Mesenchymal stem cell (in vitro differentiated cells and primary cell): ENCODE results near the gene EFHC1.

Experiments
- DNase-seq: peaks from one replicate; pipeline ENCODE4 v3.0.0-alpha.2; 2013
- H2AFZ ChIP-seq: one replicate; pipeline ENCODE4 v1.6.1; 2013; ENCODE audit warnings: low read depth, mild to moderate bottlenecking, control low read depth, inconsistent platforms, low read length, moderate library complexity
- H2AK5ac ChIP-seq: 2 replicates; pipeline ENCODE4 v1.6.1; 2013; ENCODE audit warnings: low read length, moderate library complexity, mild to moderate bottlenecking, inconsistent platforms; ENCODE audit not compliant: severe bottlenecking
- H2BK120ac ChIP-seq: one replicate; pipeline ENCODE4 v1.6.1; 2013; ENCODE audit warnings: low read depth, mild to moderate bottlenecking, inconsistent platforms, low read length, moderate library complexity
- H2BK12ac ChIP-seq, 2 experiments: one replicate each; pipeline ENCODE4 v1.6.1; 2013; ENCODE audit warnings: inconsistent platforms in 2 of 2, low read length in 2 of 2, mild to moderate bottlenecking in 2 of 2, moderate library complexity in 2 of 2, control low read depth in 1 of 2
- H2BK15ac ChIP-seq: one replicate; pipeline ENCODE4 v1.6.1; 2013; ENCODE audit warnings: mild to moderate bottlenecking, low read depth, inconsistent platforms; ENCODE audit not compliant: poor library complexity, severe bottlenecking
- H2BK5ac ChIP-seq: 2 replicates; pipeline ENCODE4 v1.6.1; 2013; ENCODE audit warnings: low read depth, mild to moderate bottlenecking, low read length, control low read depth, inconsistent platforms; ENCODE audit not compliant: poor library complexity, severe bottlenecking
- H3K14ac ChIP-seq, 2 experiments: one replicate each; pipeline ENCODE4 v1.6.1; 2013; ENCODE audit warnings: inconsistent platforms in 2 of 2, low read length in 2 of 2, control low read depth in 1 of 2, mild to moderate bottlenecking in 1 of 2, moderate library complexity in 1 of 2
- H3K18ac ChIP-seq, 2 experiments: one replicate each; pipeline ENCODE4 v1.6.1; 2013; ENCODE audit warnings: inconsistent platforms in 2 of 2, low read length in 2 of 2, control low read depth in 1 of 2, low read depth in 1 of 2, mild to moderate bottlenecking in 1 of 2
- H3K23ac ChIP-seq, 2 experiments: one replicate each; pipeline ENCODE4 v1.6.1; 2013; ENCODE audit warnings: inconsistent platforms in 2 of 2, low read length in 2 of 2, mild to moderate bottlenecking in 2 of 2, moderate library complexity in 2 of 2, control low read depth in 1 of 2
- H3K27ac ChIP-seq: 2 replicates; pipeline ENCODE4 v1.5.1; 2013; ENCODE audit warnings: mild to moderate bottlenecking, moderate library complexity, low read length, control low read depth, inconsistent platforms; ENCODE audit not compliant: poor library complexity, severe bottlenecking
- H3K27me3 ChIP-seq, 2 experiments: 2 replicates each; pipeline versions ENCODE4 v1.6.1 to v1.7.0; 2013; ENCODE audit warnings: low read length in 2 of 2, mild to moderate bottlenecking in 2 of 2, moderate library complexity in 2 of 2, control low read depth in 1 of 2, inconsistent platforms in 1 of 2; ENCODE audit not compliant: control insufficient read depth in 1 of 2, insufficient read depth in 1 of 2
- H3K36me3 ChIP-seq, 2 experiments: 2 replicates each; pipeline versions ENCODE4 v1.6.1 to v1.7.0; 2013; ENCODE audit warnings: low read length in 2 of 2, control low read depth in 1 of 2, inconsistent platforms in 1 of 2, low read depth in 1 of 2, mild to moderate bottlenecking in 1 of 2; ENCODE audit not compliant: insufficient read depth in 2 of 2, control insufficient read depth in 1 of 2
- H3K4ac ChIP-seq, 2 experiments: one replicate each; pipeline ENCODE4 v1.6.1; 2013; ENCODE audit warnings: inconsistent platforms in 2 of 2, low read length in 2 of 2, mild to moderate bottlenecking in 2 of 2, moderate library complexity in 2 of 2, control low read depth in 1 of 2, low read depth in 1 of 2
- H3K4me1 ChIP-seq: 2 replicates; pipeline ENCODE4 v1.6.1; 2013; ENCODE audit warnings: low read depth, low read length, control low read depth; ENCODE audit not compliant: control insufficient read depth, insufficient read depth
- H3K4me2 ChIP-seq: 2 replicates; pipeline ENCODE4 v1.6.1; 2013; ENCODE audit warnings: low read length, mild to moderate bottlenecking, inconsistent platforms; ENCODE audit not compliant: poor library complexity, severe bottlenecking
- H3K4me3 ChIP-seq, 2 experiments: 2 replicates each; pipeline versions ENCODE4 v1.5.1 to v1.7.0; 2013; ENCODE audit warnings: low read length in 2 of 2, mild to moderate bottlenecking in 2 of 2, control low read depth in 1 of 2, low read depth in 1 of 2; ENCODE audit not compliant: insufficient read depth in 1 of 2
- H3K79me1 ChIP-seq: replicated peaks from 2 replicates; pipeline ENCODE4 v1.6.1; 2013; ENCODE audit warnings: mild to moderate bottlenecking, control low read depth, low read length, inconsistent platforms; ENCODE audit not compliant: poor library complexity, severe bottlenecking
- H3K9ac ChIP-seq: 2 replicates; pipeline ENCODE4 v1.7.0; 2013; ENCODE audit warnings: mild to moderate bottlenecking, low read length, moderate library complexity
- H3K9me3 ChIP-seq: 2 replicates; pipeline ENCODE4 v1.7.0; 2013; ENCODE audit warnings: mild to moderate bottlenecking, low read length; ENCODE audit not compliant: control insufficient read depth
- H4K8ac ChIP-seq: one replicate; pipeline ENCODE4 v1.6.1; 2013; ENCODE audit warnings: inconsistent platforms, mild to moderate bottlenecking, low read length, moderate library complexity
- H4K91ac ChIP-seq: one replicate; pipeline ENCODE4 v1.6.1; 2013; ENCODE audit warnings: mild to moderate bottlenecking, low read length, inconsistent platforms
- WGBS: methylation state at CpG from one replicate; pipeline ENCODE4 v1.1.7; 2013; ENCODE audit warnings: mixed read lengths; 5-methylcytosine and 5-hydroxymethylcytosine counted together

EFHC1 gene

DNA sequence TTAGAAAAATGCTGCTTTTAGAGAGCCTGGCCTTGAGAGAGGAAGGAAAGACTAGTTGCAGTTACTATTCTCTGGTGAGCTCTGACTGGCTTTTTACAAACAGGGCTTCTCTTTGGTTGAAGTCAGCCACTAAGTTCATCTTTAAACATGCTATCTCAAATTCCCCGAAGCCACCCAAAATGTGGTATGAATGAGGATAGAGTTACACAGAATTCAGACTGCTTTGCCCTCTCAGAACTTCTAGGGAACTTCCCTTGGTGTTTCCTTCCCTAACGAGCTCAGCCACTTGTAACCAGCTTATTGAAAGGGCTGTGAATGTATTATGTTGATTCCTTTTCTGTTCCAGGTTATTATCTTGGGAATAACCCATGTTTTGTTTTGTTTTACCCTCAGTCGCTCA lies 73.5 kb downstream of the EFHC1 start:
- H3K4me1 ChIP-seq, result peaks cover 9% of the 10 kb centered on the region
- no peak overlapping the region for H2BK120ac ChIP-seq
- H4K91ac ChIP-seq, result no peak overlapping the region
- no peak overlapping the region for H3K4ac ChIP-seq
- H3K4me3 ChIP-seq, result no peak overlapping the region
- H3K14ac ChIP-seq, result no peak overlapping the region
- peaks cover 7% of the 10 kb centered on the region for H3K79me1 ChIP-seq
- no peak for DNase-seq
- no peak overlapping the region for H2BK15ac ChIP-seq
- no peaks in the 10 kb centered on the region for H3K9me3 ChIP-seq
- no peak overlapping the region for H3K27ac ChIP-seq
- no peak overlapping the region for H2AK5ac ChIP-seq
- H2BK5ac ChIP-seq, result no peak overlapping the region
- H3K27me3 ChIP-seq, result no peaks in the 10 kb centered on the region
- H3K36me3 ChIP-seq, result peaks cover 7 to 34% of the 10 kb centered on the region in 2 experiments
- no peak overlapping the region for H4K8ac ChIP-seq
- H3K4me2 ChIP-seq, result no peak overlapping the region
- H2BK12ac ChIP-seq, result no peak overlapping the region
- H3K9ac ChIP-seq, result no peak overlapping the region
- H2AFZ ChIP-seq, result no peak overlapping the region
- 87% methylated on average over 2 of the region's 3 CpGs for WGBS
- no peak overlapping the region for H3K18ac ChIP-seq
- no peak overlapping the region for H3K23ac ChIP-seq

GRCh38 chr6:52494298-52495072 lies 74.3 kb downstream of the EFHC1 start:
- no peak overlapping the region for H2BK5ac ChIP-seq
- H3K23ac ChIP-seq, result no peak overlapping the region
- no peak overlapping the region for H2AK5ac ChIP-seq
- H3K18ac ChIP-seq, result no peak overlapping the region
- no peak overlapping the region for H2BK15ac ChIP-seq
- H2AFZ ChIP-seq, result no peak overlapping the region
- DNase-seq, result no peak
- H3K4me2 ChIP-seq, result no peak overlapping the region
- H3K79me1 ChIP-seq, result peaks cover 7% of the 10 kb centered on the region
- peaks cover 12% of the 10 kb centered on the region for H3K4me1 ChIP-seq
- H4K91ac ChIP-seq, result no peak overlapping the region
- H2BK120ac ChIP-seq, result no peak overlapping the region
- no peak overlapping the region for H3K4me3 ChIP-seq
- no peaks in the 10 kb centered on the region for H3K9me3 ChIP-seq
- H3K36me3 ChIP-seq, result peaks cover 8 to 41% of the 10 kb centered on the region in 2 experiments
- H3K27me3 ChIP-seq, result no peaks in the 10 kb centered on the region
- WGBS, result over 99% methylated on average over 6 of the region's 7 CpGs
- H2BK12ac ChIP-seq, result no peak overlapping the region
- H3K4ac ChIP-seq, result no peak overlapping the region
- no peak overlapping the region for H3K9ac ChIP-seq
- H3K14ac ChIP-seq, result no peak overlapping the region
- H4K8ac ChIP-seq, result no peak overlapping the region
- H3K27ac ChIP-seq, result no peak overlapping the region

- DNase-seq, result no peak
- Histone ChIP-seq H3K4me2 (no peak overlapping the region), H3K27ac (no peak overlapping the region), H3K79me1 (peaks cover 14% of the 10 kb centered on the region), H3K27me3 (no peaks in the 10 kb centered on the region), H2AK5ac (no peak overlapping the region), H3K4me3 (no peak overlapping the region), H3K4me1 (peaks cover 16% of the 10 kb centered on the region), H3K36me3 (peaks cover 21 to 54% of the 10 kb centered on the region in 2 experiments), H3K23ac (no peak overlapping the region), H4K91ac (no peak overlapping the region), H3K18ac (no peak overlapping the region), H2AFZ (no peak overlapping the region), H3K9me3 (no peaks in the 10 kb centered on the region), H3K4ac (no peak overlapping the region), H4K8ac (no peak overlapping the region), H3K14ac (no peak overlapping the region), H2BK120ac (no peak overlapping the region), H3K9ac (no peak overlapping the region), H2BK12ac (no peak overlapping the region), H2BK5ac (no peak overlapping the region), H2BK15ac (no peak overlapping the region)
- WGBS, result 100% methylated on average over 3 of the region's 3 CpGs
These were observed 75.8 kb downstream of the EFHC1 start for GRCh38 chr6:52495922-52496321.

GRCh38 chr6:52496631-52497030 lies 76.5 kb downstream of the EFHC1 start:
- no peak overlapping the region for H2BK120ac ChIP-seq
- H3K27ac ChIP-seq, result no peak overlapping the region
- no peak overlapping the region for H3K4me2 ChIP-seq
- H3K23ac ChIP-seq, result no peak overlapping the region
- peaks cover 16% of the 10 kb centered on the region for H3K4me1 ChIP-seq
- H3K14ac ChIP-seq, result no peak overlapping the region
- no peak overlapping the region for H4K8ac ChIP-seq
- H3K79me1 ChIP-seq, result peaks cover 14% of the 10 kb centered on the region
- H3K18ac ChIP-seq, result peak overlapping the region in 1 of 2 experiments; percentile 48
- H3K9ac ChIP-seq, result no peak overlapping the region
- no peak overlapping the region for H4K91ac ChIP-seq
- no peak for DNase-seq
- H3K4ac ChIP-seq, result no peak overlapping the region
- peaks cover 24 to 61% of the 10 kb centered on the region in 2 experiments for H3K36me3 ChIP-seq
- no peaks in the 10 kb centered on the region for H3K9me3 ChIP-seq
- H3K4me3 ChIP-seq, result no peak overlapping the region
- 93% methylated on average over 2 of the region's 2 CpGs for WGBS
- H2BK15ac ChIP-seq, result no peak overlapping the region
- no peaks in the 10 kb centered on the region for H3K27me3 ChIP-seq
- no peak overlapping the region for H2AFZ ChIP-seq
- peak overlapping the region in 1 of 2 experiments; percentile 52 for H2BK12ac ChIP-seq
- H2BK5ac ChIP-seq, result no peak overlapping the region
- H2AK5ac ChIP-seq, result peak overlapping the region; percentile 15
